Skin of body (tissue), 2 donors: ENCODE results near the gene SLC7A4. TPM values are rescaled to one million over a fixed set of nuclear protein-coding genes. Genes with fewer than 3 reads are reported as not detected.
"Not testable (repeated sequence)": the region's sequence is repeated elsewhere in the genome, so short reads cannot be mapped to it uniquely, and the experiment has no call there.

ENCODE experiments used
- DNase-seq: peaks from one replicate; lab custom pipeline; 2025; lab: John Stamatoyannopoulos, UW
- total RNA-seq: library from RNA; depleted of rRNA; stranded (reverse); fragments of >200 nt; gene quantifications from one replicate; pipeline ENCODE4 v1.2.3, GENCODE V29; 2014

The SLC7A4 gene
- total RNA-seq, 1 donor from 2014 or later: 0.69 TPM

DNA sequence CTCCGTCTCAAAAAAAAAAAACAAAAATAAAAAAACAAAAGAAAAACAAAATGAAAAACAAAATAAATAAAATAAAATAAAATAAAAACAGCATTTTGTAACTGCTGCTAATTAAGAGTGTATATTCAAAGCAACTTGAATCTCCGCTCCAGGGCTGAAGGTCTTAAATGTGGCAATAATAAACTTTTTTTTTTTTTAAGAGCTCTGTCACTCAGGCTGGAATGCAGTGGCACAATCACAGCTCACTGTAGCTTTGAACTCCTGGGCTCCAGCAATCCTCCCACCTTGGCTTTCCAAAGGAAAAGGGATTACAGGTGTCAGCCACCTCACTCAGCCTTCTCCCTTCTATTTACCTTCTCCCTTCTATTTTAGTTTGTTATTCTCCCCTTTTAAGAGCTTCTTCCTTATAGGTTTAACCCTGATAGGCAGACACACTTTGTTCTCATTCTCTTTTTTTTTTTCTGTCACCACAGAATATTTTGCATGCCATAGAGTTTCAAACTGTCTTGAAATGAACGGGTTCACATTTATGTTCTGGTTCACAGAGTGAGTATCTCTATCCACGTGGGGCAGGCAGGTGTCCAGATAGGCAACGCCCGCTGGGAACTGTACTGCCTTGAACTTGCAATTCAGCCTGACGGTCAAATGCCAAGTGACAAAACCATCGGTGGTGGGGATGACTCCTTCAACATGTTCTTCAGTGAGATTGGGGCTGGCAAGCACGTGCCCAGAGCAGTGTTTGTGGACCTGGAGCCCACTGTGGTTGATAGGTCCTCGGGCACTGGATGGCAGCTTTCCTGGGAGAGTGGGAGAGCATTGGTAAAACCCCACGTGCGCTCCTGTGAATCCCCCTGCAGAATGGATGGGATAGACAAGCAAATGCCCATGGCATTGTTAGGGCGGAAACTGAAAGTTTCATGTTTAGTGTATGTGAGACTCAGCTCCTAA, 32.8 kb upstream of the SLC7A4 start:
- DNase-seq: no peak

GRCh38 chr22:21064425-21064824, 32.1 kb upstream of the SLC7A4 start:
- not testable (repeated sequence) for DNase-seq

DNA sequence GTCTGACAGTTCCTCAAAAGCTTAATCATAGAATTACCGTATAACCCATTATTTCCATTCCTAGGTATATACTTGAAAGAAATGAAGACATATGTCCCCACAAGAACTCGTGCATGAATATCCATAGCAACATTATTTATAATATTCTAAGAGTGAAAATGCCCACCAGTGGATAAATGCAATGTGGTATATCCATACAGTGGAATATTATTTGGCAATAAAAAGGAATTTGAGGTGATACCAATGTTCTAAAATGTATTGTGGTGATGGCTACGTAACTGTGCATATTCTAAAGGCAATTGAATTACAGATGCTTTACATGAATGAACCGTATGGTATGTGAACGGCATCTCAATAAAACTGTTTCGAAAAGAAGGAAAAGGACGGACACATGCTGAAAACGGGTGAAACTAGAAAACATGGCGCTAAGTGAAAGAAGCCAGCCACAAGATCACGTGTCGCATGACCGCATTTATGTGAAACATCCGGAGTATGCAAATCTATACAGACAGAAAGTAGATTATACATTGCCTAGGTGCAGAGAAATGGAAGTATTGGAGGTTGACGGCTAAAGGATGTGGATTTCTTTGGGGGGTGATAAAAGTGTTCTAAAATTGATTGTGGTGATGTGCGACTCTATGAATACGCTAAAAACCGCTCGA, 29.4 kb upstream of the SLC7A4 start:
- not testable (repeated sequence) for DNase-seq

DNA sequence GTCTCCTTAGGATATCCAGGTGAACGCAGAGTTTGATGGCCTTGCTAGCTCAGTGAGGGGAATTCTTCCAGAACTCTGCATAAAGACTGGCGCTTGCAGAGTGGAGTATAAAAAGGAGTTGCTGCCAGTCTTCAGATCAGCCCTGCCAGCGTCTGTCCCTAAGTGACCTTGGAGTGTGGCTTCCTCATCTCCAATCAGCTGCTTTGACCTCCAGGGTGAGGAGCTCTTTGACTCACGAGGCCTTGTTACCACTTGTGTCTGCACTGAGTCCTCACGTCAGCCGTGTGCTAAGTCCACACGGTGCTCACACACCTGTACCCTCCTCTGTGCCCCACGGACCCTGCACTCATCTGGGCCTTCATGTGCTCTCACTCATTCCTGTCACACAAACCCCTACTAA, 28.0 kb upstream of the SLC7A4 start:
- DNase-seq: not testable (repeated sequence)

DNA sequence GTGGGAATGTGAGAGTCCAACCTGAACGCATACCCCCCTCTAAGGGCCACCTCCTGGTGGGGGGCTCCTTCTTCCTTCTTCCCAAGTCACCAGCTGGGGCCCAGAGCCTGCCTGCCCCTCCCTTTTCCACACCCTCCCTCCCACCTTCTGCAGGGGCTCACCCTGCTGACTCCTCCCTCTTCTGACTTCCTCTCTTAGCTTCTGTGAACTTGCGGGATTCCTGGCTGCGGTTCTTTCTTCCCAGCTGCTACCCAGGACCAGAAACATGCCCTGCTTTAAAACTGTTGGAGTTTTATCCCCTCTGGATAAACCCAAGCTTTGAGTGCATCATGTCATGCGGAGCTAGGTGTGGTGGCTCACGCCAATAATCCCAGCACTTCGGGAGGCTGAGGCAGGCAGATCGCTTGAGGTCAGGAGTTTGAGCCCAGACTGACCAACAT, 23.5 kb upstream of the SLC7A4 start:
- no peak for DNase-seq

GRCh38 chr22:21055564-21055834, 23.1 kb upstream of the SLC7A4 start:
- no peak for DNase-seq

- DNase-seq: no peak
Observed at GRCh38 chr22:21054714-21055563, 22.6 kb upstream of the SLC7A4 start.

- DNase-seq: no peak
Observed at GRCh38 chr22:21054046-21054713, 21.8 kb upstream of the SLC7A4 start.

DNA sequence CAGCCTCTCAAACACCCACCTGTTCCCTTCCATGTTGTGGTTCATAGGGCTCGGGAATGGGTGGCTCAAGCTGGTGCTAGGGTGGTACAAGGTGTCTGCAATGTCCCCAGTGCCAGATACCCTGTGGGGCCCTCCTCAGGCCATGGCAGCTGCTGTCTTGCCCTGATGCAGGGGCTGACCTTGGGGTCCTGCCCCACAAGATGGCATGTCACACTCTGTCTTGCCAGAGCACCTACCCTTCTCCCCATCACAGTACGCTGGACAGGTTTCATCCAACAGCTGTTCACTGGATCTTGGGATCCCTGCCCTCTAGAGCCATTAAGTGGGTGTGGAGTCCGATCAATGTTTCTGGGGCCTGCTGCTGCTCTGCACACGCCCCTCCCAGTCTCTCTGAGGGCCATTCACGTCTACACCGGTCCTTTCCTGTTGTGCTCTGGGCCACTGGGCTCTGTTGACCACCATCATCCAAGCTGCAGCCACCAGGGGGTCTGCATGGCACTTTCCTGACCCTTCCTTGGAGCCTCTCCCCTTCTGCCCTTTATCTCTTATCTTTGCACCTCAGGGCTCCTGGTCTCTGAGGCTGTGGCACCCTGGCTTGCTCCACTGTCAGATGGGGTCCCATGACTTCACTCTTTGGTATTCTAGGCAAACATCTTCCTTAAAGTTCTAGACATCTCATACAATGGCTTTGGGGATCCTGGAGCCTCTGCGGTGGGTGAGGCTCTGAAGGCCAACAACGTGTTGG, 20.5 kb upstream of the SLC7A4 start:
- no peak for DNase-seq

DNA sequence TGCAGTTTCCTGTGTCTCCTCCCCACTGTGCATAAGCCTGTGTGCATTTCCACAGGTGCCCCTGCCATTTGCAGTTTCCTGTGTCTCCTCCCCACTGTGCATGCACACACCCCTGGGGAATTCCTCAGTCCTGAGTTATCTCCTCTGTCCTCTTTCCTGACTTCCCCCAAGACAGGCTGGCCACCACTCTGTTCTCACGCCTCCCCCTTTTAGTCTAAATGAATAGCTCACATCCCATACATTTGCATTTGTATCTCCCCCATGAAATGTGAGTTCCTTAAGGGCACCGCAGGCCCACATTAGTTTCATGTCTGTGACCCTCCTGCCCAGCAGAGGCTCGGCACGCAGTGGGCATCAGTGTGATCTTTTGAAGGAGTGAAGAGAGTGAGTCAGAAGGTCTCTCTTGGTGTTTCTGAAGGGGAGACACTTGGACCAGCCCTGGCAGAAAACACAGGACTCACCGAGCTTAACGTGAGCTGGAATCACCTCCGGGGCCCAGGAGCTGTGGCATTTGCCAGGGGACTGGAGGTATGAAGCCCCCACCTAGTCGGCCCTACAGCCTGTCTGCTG, 19.6 kb upstream of the SLC7A4 start:
- no peak for DNase-seq

DNA sequence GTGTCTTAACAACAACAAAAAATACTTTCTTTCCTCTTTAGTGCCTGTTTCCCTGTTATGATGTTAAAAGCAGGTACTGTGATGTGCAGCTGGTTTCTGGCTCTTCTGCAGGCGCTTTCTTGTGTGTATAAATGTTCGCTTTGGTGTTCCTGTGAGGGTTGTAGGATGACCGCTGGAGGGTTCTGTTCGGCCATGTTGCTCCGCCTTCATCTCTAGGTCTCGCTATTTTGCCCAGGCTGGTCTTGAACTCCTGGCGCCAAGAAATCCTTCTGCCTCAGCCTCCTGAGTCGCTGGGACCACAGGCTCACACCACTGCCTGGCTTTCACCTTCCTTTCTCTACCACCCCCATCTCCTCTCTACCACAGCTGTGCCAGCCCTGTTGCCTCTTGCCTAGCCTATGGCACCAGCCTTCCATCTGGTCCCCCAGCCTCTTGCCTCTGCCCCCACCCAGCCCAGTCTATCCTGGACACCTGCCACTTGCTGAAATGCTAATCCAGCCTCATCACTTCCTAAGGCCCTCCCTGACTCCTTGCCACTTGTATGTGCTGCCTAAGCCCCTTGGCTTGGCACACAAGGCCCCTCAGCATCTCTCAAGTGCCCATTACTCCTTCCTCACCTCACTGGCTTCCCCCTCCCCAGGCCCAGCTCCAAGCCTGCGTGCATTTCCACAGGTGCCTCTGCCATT, 18.9 kb upstream of the SLC7A4 start:
- no peak for DNase-seq

DNA sequence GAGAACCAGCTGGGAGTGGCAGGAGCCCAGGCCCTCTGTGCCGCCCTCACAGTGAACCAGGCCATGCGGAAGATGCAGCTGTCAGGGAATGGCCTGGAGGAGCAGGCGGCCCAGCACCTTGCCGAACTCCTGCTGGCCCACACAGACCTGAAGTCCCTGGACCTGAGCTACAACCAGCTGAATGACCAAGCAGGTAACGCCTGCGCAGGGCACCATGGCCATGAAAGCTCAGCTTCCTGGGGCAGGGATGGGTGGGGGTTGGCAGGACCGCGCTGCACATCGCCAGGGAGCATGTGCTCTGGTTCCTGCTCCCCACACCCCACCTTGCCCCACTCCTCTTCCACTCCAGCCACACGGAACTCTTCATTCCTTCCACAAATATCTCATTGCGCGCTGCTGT, 16.6 kb upstream of the SLC7A4 start:
- not testable (repeated sequence) for DNase-seq

GRCh38 chr22:21048448-21048847, 16.1 kb upstream of the SLC7A4 start:
- not testable (repeated sequence) for DNase-seq

GRCh38 chr22:21047730-21048129, 15.4 kb upstream of the SLC7A4 start:
- no peak for DNase-seq

- no peak for DNase-seq
Observed at GRCh38 chr22:21047035-21047661, 14.8 kb upstream of the SLC7A4 start.

DNA sequence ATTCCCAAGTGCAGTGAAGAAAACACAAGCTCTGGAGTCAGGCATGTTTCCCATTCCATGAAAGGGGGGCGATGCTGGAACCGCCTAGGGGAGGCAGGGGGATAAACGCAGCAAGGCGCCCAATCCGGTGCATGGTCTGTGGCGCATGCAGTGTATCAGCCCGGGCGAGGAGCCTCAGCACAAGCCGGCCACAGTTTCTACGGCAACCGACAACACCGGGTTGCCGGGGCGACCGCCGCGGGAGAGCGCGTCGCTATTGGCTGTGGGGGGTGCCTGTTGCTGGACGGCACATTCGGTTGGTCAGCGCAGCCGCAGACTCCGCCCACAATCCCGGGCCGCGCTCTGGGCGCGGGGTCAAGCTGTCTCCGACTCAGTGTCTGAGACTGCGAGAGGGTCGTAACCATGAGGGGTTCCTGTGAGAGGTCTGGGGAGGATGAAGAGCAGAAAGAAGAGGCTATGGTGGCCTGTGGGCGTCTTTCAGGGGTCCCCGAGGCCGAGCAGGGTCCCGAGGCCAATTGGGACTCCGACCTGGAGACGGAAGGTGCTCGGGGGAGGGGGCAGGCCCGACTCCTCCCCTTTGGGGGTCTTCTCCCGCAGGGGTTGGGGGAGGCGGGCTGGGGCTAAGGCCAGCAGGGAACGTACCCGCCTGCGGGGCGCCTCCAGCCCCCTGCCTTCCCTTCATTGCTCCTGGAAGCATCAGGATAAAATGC, 13.4 kb upstream of the SLC7A4 start, which contains the start of gene LRRC74B:
TSS of gene LRRC74B (plus strand) at position 362 of the 710 bp plus-strand sequence. CDS start at position 403, 41 bp downstream.
- peak; percentile 58 for DNase-seq

GRCh38 chr22:21044931-21045584, 12.7 kb upstream of the SLC7A4 start:
- no peak for DNase-seq
